WTC11 (cell line): ENCODE data around the gene DAB2. TPM values are rescaled to one million over a fixed set of nuclear protein-coding genes. Genes with fewer than 3 reads are reported as not detected.

Source experiments
- ATAC-seq: fragments of 200-7000 bp; cut with Tn5 transposase; 2 replicates; pipeline ENCODE4 v1.10.0; 2021; ENCODE audit warnings: mild to moderate bottlenecking, moderate library complexity
- CTCF ChIA-PET: fragments of 300-600 bp; sonication (Branson Sonifier 250); formaldehyde crosslinking; loops from one replicate; lab custom pipeline; 2021; ENCODE audit warnings: antibody characterized with exemption; lab: Charles Lee
- POLR2A ChIA-PET: fragments of 350-600 bp; sonication (Branson Sonifier 250); formaldehyde crosslinking; loops from one replicate; lab custom pipeline; 2021; ENCODE audit warnings: antibody characterized with exemption; lab: Charles Lee
- DNase-seq: peaks from one replicate; pipeline ENCODE4 v3.0.0; 2021; ENCODE audit warnings: low spot score
- H3K27ac Mint-ChIP-seq: 2 replicates; pipeline ENCODE4 v1.8.0; 2021; ENCODE audit warnings: mixed read lengths
- H3K27me3 Mint-ChIP-seq: 2 replicates; pipeline ENCODE4 v1.8.0; 2021; ENCODE audit warnings: low read depth, mild to moderate bottlenecking, moderate library complexity, mixed read lengths
- H3K36me3 Mint-ChIP-seq: 2 replicates; pipeline ENCODE4 v1.8.0; 2021; ENCODE audit warnings: mixed read lengths
- H3K4me1 Mint-ChIP-seq: 2 replicates; pipeline ENCODE4 v1.8.0; 2022; ENCODE audit warnings: mixed read lengths
- H3K4me3 Mint-ChIP-seq: 2 replicates; pipeline ENCODE4 v1.8.0; 2021; ENCODE audit warnings: mild to moderate bottlenecking, moderate library complexity, mixed read lengths
- H3K9me3 Mint-ChIP-seq: 2 replicates; pipeline ENCODE4 v1.8.0; 2021; ENCODE audit warnings: mixed read lengths
- ARID4B ChIP-seq: sonication (generic); formaldehyde crosslinking; IDR thresholded peaks from 2 replicates; pipeline ENCODE4 v1.8.0; 2023; ENCODE audit warnings: missing genetic modification reagents, mild to moderate bottlenecking, borderline replicate concordance
- CREB1 ChIP-seq: sonication (generic); formaldehyde crosslinking; IDR thresholded peaks from 2 replicates; pipeline ENCODE4 v1.8.0; 2023; ENCODE audit warnings: mild to moderate bottlenecking, missing genetic modification reagents
- MAX ChIP-seq: sonication (generic); formaldehyde crosslinking; IDR thresholded peaks from 2 replicates; pipeline ENCODE4 v1.8.0; 2022; ENCODE audit warnings: mild to moderate bottlenecking, missing genetic modification reagents
- NFYB ChIP-seq: sonication (generic); formaldehyde crosslinking; conservative IDR thresholded peaks from 2 replicates; pipeline ENCODE4 v1.8.0; 2022; ENCODE audit warnings: low read depth, missing genetic modification reagents
- NR3C1 ChIP-seq: sonication (generic); formaldehyde crosslinking; conservative IDR thresholded peaks from 2 replicates; pipeline ENCODE4 v1.8.1; 2023; ENCODE audit warnings: low read depth, mild to moderate bottlenecking, missing genetic modification reagents
- SP1 ChIP-seq: sonication (generic); formaldehyde crosslinking; conservative IDR thresholded peaks from 2 replicates; pipeline ENCODE4 v1.8.1; 2022; ENCODE audit warnings: missing genetic modification reagents
- TP53 ChIP-seq: sonication (generic); formaldehyde crosslinking; IDR thresholded peaks from 2 replicates; pipeline ENCODE4 v1.8.1; 2023; ENCODE audit warnings: mild to moderate bottlenecking, missing genetic modification reagents
- ZNF121 ChIP-seq: sonication (generic); formaldehyde crosslinking; IDR thresholded peaks from 2 replicates; pipeline ENCODE4 v1.8.0; 2023; ENCODE audit warnings: missing genetic modification reagents
- ZNF219 ChIP-seq: sonication (generic); formaldehyde crosslinking; IDR thresholded peaks from 2 replicates; pipeline ENCODE4 v1.8.0; 2023; ENCODE audit warnings: missing genetic modification reagents, mild to moderate bottlenecking, borderline replicate concordance
- ZNF232 ChIP-seq: sonication (generic); formaldehyde crosslinking; IDR thresholded peaks from 2 replicates; pipeline ENCODE4 v1.8.0; 2022; ENCODE audit warnings: mild to moderate bottlenecking, missing genetic modification reagents
- ZNF416 ChIP-seq: fragments of 250-450 bp; sonication (Bioruptor Pico); IDR thresholded peaks from 2 replicates; pipeline ENCODE4 v1.9.0; 2021; ENCODE audit warnings: mild to moderate bottlenecking, inconsistent platforms
- ZSCAN18 ChIP-seq: fragments of 250-450 bp; sonication (Bioruptor Pico); IDR thresholded peaks from 2 replicates; pipeline ENCODE4 v2.1.2; 2022; ENCODE audit warnings: mild to moderate bottlenecking, moderate library complexity
- total RNA-seq: library from RNA; stranded (reverse); gene quantifications from 3 replicates; pipeline ENCODE4 v1.2.3, GENCODE V29; 2021
- TF ChIP-seq, protein P1 (sequence below): sonication (generic); formaldehyde crosslinking; IDR thresholded peaks from 2 replicates; pipeline ENCODE4 v1.8.1; 2023; ENCODE audit warnings: mild to moderate bottlenecking, missing genetic modification reagents, moderate library complexity
- TF ChIP-seq, protein P2 (sequence below): sonication (generic); formaldehyde crosslinking; IDR thresholded peaks from 2 replicates; pipeline ENCODE4 v1.8.0; 2022; ENCODE audit warnings: missing genetic modification reagents

DAB2 gene
- total RNA-seq, 1 experiment from 2014 or later: 7.2 TPM

- no peak for TF ChIP-seq ZNF219 (CRISPR knock-in tag)
- no peak for TF ChIP-seq NR3C1
- TF ChIP-seq, protein P1, sequence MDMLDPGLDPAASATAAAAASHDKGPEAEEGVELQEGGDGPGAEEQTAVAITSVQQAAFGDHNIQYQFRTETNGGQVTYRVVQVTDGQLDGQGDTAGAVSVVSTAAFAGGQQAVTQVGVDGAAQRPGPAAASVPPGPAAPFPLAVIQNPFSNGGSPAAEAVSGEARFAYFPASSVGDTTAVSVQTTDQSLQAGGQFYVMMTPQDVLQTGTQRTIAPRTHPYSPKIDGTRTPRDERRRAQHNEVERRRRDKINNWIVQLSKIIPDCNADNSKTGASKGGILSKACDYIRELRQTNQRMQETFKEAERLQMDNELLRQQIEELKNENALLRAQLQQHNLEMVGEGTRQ (CRISPR knock-in tag): no peak
- no peak for TF ChIP-seq ARID4B (CRISPR knock-in tag)
- no peak for TF ChIP-seq NFYB (CRISPR knock-in tag)
- TF ChIP-seq MAX: no peak
- TF ChIP-seq ZNF232 (CRISPR knock-in tag): no peak
- TF ChIP-seq SP1 (CRISPR knock-in tag): no peak
- no peak for TF ChIP-seq TP53
- no peak for TF ChIP-seq ZNF416
- TF ChIP-seq, protein P2, sequence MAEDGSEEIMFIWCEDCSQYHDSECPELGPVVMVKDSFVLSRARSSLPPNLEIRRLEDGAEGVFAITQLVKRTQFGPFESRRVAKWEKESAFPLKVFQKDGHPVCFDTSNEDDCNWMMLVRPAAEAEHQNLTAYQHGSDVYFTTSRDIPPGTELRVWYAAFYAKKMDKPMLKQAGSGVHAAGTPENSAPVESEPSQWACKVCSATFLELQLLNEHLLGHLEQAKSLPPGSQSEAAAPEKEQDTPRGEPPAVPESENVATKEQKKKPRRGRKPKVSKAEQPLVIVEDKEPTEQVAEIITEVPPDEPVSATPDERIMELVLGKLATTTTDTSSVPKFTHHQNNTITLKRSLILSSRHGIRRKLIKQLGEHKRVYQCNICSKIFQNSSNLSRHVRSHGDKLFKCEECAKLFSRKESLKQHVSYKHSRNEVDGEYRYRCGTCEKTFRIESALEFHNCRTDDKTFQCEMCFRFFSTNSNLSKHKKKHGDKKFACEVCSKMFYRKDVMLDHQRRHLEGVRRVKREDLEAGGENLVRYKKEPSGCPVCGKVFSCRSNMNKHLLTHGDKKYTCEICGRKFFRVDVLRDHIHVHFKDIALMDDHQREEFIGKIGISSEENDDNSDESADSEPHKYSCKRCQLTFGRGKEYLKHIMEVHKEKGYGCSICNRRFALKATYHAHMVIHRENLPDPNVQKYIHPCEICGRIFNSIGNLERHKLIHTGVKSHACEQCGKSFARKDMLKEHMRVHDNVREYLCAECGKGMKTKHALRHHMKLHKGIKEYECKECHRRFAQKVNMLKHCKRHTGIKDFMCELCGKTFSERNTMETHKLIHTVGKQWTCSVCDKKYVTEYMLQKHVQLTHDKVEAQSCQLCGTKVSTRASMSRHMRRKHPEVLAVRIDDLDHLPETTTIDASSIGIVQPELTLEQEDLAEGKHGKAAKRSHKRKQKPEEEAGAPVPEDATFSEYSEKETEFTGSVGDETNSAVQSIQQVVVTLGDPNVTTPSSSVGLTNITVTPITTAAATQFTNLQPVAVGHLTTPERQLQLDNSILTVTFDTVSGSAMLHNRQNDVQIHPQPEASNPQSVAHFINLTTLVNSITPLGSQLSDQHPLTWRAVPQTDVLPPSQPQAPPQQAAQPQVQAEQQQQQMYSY: no peak
- no peak for TF ChIP-seq CREB1
- TF ChIP-seq ZSCAN18 (CRISPR knock-in tag): no peak
Observed at GRCh38 chr5:39470811-39471210, 46.0 kb upstream of the DAB2 start (continued).

- H3K4me3 Mint-ChIP-seq: no peak overlapping the region
- ChIA-PET CTCF (no interaction called here), POLR2A (no interaction called here)
- H3K27me3 Mint-ChIP-seq: no peaks in the 10 kb centered on the region; the same call in 1 of the 2 replicates
- no peak overlapping the region for H3K27ac Mint-ChIP-seq
- DNase-seq: no peak
- peaks cover 6% of the 10 kb centered on the region; the same call in 1 of the 2 replicates for H3K9me3 Mint-ChIP-seq
- H3K4me1 Mint-ChIP-seq: peaks cover 12% of the 10 kb centered on the region; the same call in 1 of the 2 replicates
- H3K36me3 Mint-ChIP-seq: no peaks in the 10 kb centered on the region
- no peak for TF ChIP-seq ZNF121 (CRISPR knock-in tag)
- ATAC-seq: no peak
Observed at GRCh38 chr5:39469777-39470415, 45.1 kb upstream of the DAB2 start.
